Psoas muscle (tissue), 8 donors: ENCODE measurements around the gene CD247. TPM values are rescaled to one million over a fixed set of nuclear protein-coding genes. Genes with fewer than 3 reads are reported as not detected.

Experiments
- ATAC-seq, 4 donors: fragments of 200-7000 bp; cut with Tn5 transposase; one replicate each; pipeline ENCODE4 v1.9.1; 2020; ENCODE audit warnings: moderate library complexity in 3 of 4, mild to moderate bottlenecking in 2 of 4
- DNase-seq, 2 donors: peaks; one replicate each; pipeline ENCODE4 v3.0.0-alpha.2; 2020
- H3K27ac ChIP-seq: fragments of 200-600 bp; one replicate; pipeline ENCODE4 v1.8.0; 2022
- H3K27me3 ChIP-seq, 3 donors: fragments of 200-600 bp in 1 of 3; one replicate each; pipeline versions ENCODE4 v1.6.1 to v1.8.0; 2013 to 2022; ENCODE audit warnings: low read length in 2 of 3, mild to moderate bottlenecking in 2 of 3, moderate library complexity in 1 of 3; ENCODE audit not compliant: insufficient read depth in 3 of 3
- H3K36me3 ChIP-seq, 2 donors: fragments of 200-600 bp in 1 of 2; one replicate each; pipeline versions ENCODE4 v1.6.1 to v1.8.0; 2013 to 2022; ENCODE audit warnings: low read depth in 1 of 2, mild to moderate bottlenecking in 1 of 2, moderate library complexity in 1 of 2; ENCODE audit not compliant: insufficient read depth in 1 of 2
- H3K4me1 ChIP-seq: fragments of 200-600 bp; one replicate; pipeline ENCODE4 v1.8.0; 2022
- H3K4me3 ChIP-seq: fragments of 200-600 bp; one replicate; pipeline ENCODE4 v1.8.0; 2022; ENCODE audit warnings: mild to moderate bottlenecking
- H3K9me3 ChIP-seq: fragments of 200-600 bp; one replicate; pipeline ENCODE4 v1.8.0; 2022
- CTCF ChIP-seq: fragments of 200-600 bp; IDR thresholded peaks from one replicate; pipeline ENCODE4 v1.8.0; 2022; ENCODE audit warnings: antibody characterized with exemption
- WGBS, 3 donors: extraction: QIAGEN DNeasy Blood & Tissue Kit; methylation state at CpG; one replicate each; pipeline versions ENCODE4 v1.1.6 to v1.1.7; 2013; 5-methylcytosine and 5-hydroxymethylcytosine counted together
- intact Hi-C, 2 donors: fragments of 100-400 bp; cut with DNase I; formaldehyde crosslinking; loops; one replicate each; pipeline versions ENCODE4 v1.11.0 to v1.14.2; 2022
- polyA plus RNA-seq, 3 donors: library from polyadenylated mRNA; stranded (reverse); fragments of 200-250 nt; gene quantifications; one replicate each; pipeline ENCODE4 v1.2.3, GENCODE V29; 2013
- total RNA-seq, 4 donors: library from RNA; stranded (reverse); fragmentation: NEBNext Ultra II Directional in 2 of 4; extraction: Animal tissue kit (Norgen Biotek cat#: 25700) in 2 of 4; gene quantifications; one replicate each; pipeline versions ENCODE4 v1.2.1 to v1.2.4, GENCODE V29; 2021 to 2023
- donor health status: healthy with polysubstance abuse.
- donor health status: DM: no; HTN: no; CAD: no; lungs with moderate emphysema.
- donor health status: Bipolar disorder and iron deficiency.
- donor health status: healthy.
- donor health status: DM: yes; HTN: yes; CAD: no.
- donor health status: DM: no; HTN: no; CAD: no.
- donor health status: DM: no; HTN: no; CAD: no.
- donor health status: DM: yes; HTN: yes; CAD: no.

CD247 gene
- total and polyA plus RNA-seq, 7 donors = 0.18 to 1.9 (median 0.65) TPM

- DNase-seq (no peak), ATAC-seq (no peak)
- intact Hi-C loops = no loop called here
- Histone ChIP-seq H3K36me3 (no peaks in the 10 kb centered on the region), H3K9me3 (no peaks in the 10 kb centered on the region), H3K4me1 (no peaks in the 10 kb centered on the region), H3K27me3 (no peaks in the 10 kb centered on the region), H3K4me3 (no peak overlapping the region), H3K27ac (no peak overlapping the region)
- WGBS, 3 donors = 36 to 43% (median 43%) methylated on average over 7 of the region's 7 CpGs
- TF ChIP-seq CTCF = no peak
Observed at GRCh38 chr1:167512046-167512654, 6.2 kb downstream of the CD247 start.

GRCh38 chr1:167511374-167511986, 6.8 kb downstream of the CD247 start:
- intact Hi-C loops = no loop called here
- 87 to 91% (median 88%) methylated on average over 11 of the region's 11 CpGs for WGBS, 3 donors
- no peak for DNase-seq
- H3K4me3 ChIP-seq = no peak overlapping the region
- H3K27ac ChIP-seq = no peak overlapping the region
- no peaks in the 10 kb centered on the region for H3K4me1 ChIP-seq
- no peak for TF ChIP-seq CTCF
- no peak for ATAC-seq
- no peaks in the 10 kb centered on the region for H3K27me3 ChIP-seq
- no peaks in the 10 kb centered on the region for H3K36me3 ChIP-seq
- no peaks in the 10 kb centered on the region for H3K9me3 ChIP-seq

- H3K4me1 ChIP-seq = no peaks in the 10 kb centered on the region
- no peak for DNase-seq
- intact Hi-C loops = no loop called here
- no peaks in the 10 kb centered on the region for H3K9me3 ChIP-seq
- no peak overlapping the region for H3K4me3 ChIP-seq
- WGBS, 3 donors = 88 to 93% (median 90%) methylated on average over 4 of the region's 4 CpGs
- no peak for ATAC-seq
- no peak for TF ChIP-seq CTCF
- no peaks in the 10 kb centered on the region for H3K36me3 ChIP-seq
- H3K27me3 ChIP-seq = no peaks in the 10 kb centered on the region
- no peak overlapping the region for H3K27ac ChIP-seq
Observed at GRCh38 chr1:167510881-167511280, 7.4 kb downstream of the CD247 start.

DNA sequence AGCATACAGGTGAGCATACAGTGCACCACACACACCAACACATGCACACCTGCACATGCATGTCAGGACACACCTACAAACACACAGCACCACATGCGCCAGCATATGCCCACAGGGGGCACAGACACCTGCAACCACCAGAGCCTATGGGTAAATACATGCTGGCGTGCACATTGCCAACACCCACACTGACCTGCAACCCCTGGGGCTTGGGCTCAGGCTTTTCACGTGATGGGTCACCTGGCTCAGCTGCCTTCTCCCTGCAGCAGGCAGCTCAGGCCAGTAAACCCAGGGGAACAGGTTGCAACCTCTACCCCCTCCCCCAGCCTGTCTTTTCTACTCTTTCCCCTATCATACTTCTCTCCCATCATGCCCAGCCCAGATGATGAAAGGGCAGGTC, 8.1 kb downstream of the CD247 start:
- Histone ChIP-seq H3K9me3 (no peaks in the 10 kb centered on the region), H3K36me3 (no peaks in the 10 kb centered on the region), H3K4me3 (no peak overlapping the region), H3K4me1 (no peaks in the 10 kb centered on the region), H3K27ac (no peak overlapping the region), H3K27me3 (no peaks in the 10 kb centered on the region)
- TF ChIP-seq CTCF = no peak
- 84 to 94% (median 86%) methylated on average over 3 of the region's 3 CpGs for WGBS, 3 donors
- intact Hi-C loops = no loop called here
- ATAC-seq = no peak
- no peak for DNase-seq

- Histone ChIP-seq H3K27me3 (no peaks in the 10 kb centered on the region), H3K9me3 (no peaks in the 10 kb centered on the region), H3K36me3 (no peaks in the 10 kb centered on the region), H3K4me1 (no peaks in the 10 kb centered on the region), H3K27ac (no peak overlapping the region), H3K4me3 (no peak overlapping the region)
- no peak for DNase-seq
- no peak for ATAC-seq
- TF ChIP-seq CTCF = no peak
- WGBS, 3 donors = 70 to 79% (median 77%) methylated on average over 8 of the region's 8 CpGs
- intact Hi-C loops = no loop called here
Observed at GRCh38 chr1:167509587-167509986, 8.7 kb downstream of the CD247 start.
